Measurements from ENCODE around the gene TBC1D22A.

The TBC1D22A gene

DNA sequence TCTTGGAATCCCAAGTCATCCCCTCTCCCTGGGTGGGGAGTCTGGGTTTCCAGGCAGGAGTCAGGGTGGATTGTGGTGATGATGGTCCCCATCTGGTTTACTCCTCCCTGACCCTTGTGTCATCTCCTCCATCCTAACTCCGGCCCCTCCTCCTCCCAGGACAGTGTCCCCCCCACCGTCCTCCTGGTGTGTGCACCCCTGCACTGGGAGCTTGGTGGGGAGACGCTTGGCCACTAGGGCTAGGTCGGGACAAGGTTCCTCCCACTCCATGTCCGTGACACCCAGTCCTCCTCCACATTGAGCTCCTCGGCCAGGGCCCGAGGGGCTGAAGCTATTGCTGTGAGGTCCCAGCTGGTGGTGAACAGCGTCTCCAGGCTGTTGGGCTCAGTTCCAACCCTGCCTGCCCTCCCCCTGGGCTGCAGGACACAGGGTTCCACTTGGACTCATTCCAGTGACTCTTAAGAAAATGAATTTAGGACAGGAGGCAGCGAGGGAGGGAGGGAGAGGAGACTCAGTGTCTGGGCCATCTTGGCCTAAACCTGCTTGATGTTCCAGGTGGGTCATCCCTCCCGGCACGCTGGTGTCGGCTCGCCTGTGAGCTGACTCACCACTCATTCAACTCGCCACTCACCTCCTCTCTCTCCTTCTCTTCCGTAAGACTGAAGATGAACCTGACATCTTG lies 433.2 kb downstream of the TBC1D22A start:
- no peak for DNase-seq (ENCODE audit: low read depth in 2 of 2, low spot score in 1 of 2)

DNA sequence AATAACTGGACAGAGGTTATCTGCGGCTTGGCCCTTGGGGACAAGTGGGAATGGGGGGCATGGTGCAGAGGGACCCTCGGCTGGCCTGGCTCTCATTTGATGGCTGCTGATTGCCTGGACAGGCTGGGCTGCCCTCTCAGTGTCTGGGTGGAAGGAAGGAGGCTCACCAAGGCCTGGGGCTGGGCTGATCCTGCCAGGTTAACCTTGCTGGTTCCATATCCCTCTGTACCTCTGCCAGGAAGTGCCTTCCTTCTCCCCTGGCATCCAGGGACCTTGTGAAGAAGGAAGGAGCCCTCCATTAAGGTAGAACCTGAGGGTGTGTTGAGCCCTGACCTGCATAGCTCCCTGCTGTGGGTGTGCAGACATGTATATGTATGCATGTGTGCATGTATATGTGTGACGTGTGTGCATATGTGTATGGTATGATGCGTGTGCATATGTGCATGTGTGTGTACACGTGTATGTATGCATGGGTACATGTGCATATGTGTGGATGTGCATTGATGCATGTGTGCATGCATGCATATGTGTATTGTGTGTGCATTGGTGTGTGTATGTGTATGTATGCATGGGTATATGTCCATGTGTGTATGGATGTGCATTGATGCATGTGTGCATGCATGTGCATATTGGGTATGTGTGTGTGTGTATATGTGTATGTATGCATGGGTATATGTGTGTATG lies 433.9 kb downstream of the TBC1D22A start:
- DNase-seq (ENCODE audit: low read depth in 2 of 2, low spot score in 1 of 2), result no peak

DNA sequence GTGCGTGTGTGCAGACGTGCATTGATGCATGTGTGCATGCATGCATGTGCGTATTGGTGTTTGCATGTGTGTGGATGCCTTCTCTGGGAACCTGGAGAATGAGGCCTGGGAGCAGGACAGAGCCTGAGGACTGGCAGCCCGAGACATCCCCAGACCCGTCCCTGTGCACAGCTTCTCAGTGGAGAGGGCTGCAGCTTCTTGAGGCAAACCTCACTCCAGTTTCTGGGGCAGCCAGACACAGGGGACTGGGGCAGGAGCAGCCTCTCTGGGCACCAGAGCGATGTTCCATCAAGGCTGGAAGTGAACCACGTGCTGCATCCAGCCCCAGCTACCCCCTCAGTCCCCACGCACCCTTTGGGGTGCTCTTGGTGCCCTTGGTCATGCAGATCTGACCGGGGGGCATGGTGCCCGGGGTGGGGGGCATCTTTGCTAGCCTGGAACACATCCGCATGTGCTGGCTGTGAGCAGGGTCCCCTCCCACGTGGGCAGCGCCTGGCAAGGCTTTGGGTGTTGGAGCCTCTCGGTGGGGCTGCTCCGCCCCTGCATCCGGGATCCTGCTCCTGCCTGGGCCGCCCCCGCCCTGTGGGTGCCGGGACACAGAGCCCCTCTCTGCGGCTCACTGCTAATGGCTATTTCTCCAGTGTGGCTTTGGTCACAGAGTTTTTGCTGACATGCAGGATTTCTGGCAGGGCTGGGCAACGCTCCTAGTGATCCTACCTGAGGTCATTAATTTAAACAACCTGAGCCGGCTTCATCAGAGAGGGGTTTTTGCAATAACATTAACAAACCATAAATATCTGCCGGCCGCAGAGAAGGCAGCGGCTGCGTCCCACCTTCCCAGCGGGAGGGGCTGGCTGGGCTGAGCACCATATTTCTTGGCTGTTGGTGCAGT lies 434.7 kb downstream of the TBC1D22A start:
- no peak for DNase-seq (ENCODE audit: low read depth in 2 of 2, low spot score in 1 of 2)

DNA sequence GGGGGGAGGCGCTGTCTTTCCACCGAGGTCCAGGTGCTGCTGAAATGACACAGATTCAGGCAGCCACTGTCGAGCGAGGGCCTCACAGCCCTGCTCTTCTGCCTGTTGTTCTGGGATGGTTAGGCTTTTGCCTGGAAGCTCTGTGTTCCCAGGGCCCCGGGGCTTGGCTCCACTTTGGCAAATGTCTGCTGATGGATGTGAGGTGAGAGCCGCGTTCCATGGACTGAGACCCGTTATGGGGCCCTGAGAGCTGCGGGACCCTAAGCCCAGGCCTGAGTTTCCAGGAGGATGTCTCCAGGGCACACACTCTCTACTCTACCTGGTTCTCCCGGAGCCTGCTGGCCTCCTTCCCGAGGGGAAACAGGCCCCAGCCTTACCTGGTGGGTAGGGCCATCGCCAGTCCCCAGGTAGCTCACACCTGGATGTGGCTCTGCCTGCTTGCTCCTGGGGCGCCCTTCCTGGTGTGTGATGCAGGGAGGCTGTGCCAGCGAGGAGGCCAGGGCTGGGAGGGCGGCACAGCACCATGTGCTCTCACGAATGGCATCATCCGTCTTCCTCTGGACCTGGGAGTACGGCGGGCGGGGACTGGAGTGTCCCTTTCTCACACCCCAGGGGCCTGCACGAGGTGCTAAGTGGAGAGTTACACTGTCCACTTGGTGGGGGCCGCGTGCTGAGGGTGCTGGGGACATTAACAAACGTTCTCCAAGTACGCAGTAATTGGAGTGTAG lies 435.5 kb downstream of the TBC1D22A start:
- no peak for DNase-seq (ENCODE audit: low read depth in 2 of 2, low spot score in 1 of 2)

DNA sequence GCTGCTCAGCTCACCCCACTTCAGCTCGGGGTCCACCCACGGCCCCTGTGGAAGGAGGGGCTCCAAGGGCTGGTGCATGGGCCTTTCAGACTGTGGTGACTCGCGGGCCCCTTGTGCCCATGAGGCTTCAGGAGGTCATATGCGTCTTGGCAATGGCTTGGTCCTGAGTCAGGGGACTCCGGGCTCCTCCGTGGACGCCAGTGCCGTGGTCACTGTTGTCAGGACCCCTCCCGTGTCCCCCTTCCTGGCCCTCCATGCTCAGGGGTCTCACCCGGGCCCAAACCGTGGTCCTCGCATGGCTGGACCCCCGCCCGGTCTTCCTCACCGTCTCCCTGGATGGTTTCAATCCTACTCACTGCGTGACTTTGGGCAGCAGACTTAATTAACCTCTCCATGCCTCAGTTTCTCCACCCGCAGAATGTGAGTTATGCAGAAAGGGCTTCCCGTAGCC lies 436.4 kb downstream of the TBC1D22A start:
- DNase-seq (ENCODE audit: low read depth in 2 of 2, low spot score in 1 of 2), result no peak

DNA sequence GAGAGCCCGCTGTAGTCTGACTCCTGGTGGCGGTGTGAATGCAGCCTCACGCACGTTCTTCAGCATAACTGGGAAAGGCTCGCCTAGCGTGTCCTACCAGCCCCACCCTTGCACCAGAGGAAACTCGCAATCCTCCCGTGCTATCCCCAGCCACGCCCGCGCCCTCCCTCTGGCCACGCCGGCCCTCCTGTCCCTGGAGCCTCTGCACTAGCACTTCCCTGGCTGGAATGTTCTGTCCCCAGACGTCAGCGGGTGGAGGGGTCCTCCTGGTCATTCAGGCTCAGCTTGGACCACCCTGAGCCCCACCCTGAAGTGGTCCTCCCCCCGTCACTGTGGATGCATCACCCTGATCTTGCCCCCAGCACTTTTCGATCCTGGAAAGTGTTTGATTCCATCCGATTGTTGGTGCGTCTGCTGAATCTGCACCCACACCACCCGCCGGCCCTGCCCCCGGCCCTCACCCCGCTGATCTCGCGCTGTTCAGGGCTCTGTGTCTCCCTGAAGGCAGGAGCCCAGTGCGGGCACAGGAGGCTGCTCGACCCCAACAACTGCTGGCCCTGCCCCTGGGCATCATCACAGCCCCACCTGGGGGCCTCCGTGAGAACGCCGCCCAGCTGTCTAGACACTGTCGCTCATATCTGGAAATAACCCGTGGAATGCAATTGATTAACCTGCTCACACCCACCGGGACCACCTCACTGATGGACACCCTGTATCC lies 437.0 kb downstream of the TBC1D22A start:
- no peak for DNase-seq (ENCODE audit: low read depth in 2 of 2, low spot score in 1 of 2)

DNA sequence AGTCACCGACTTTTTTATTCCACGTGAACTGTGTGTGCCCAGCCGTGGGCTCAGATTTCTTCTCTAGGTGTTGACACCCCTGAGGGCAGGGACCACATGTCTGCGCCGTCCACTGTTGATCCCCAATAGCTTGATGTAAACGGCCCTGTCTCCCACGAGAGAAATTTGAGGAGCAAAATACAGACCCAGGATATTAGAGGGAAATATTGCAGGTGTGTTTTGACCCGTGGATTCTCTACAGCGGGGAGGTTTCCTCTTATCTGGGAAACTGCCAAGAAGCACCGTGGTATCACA lies 437.5 kb downstream of the TBC1D22A start:
- DNase-seq (ENCODE audit: low read depth in 2 of 2, low spot score in 1 of 2), result no peak

DNA sequence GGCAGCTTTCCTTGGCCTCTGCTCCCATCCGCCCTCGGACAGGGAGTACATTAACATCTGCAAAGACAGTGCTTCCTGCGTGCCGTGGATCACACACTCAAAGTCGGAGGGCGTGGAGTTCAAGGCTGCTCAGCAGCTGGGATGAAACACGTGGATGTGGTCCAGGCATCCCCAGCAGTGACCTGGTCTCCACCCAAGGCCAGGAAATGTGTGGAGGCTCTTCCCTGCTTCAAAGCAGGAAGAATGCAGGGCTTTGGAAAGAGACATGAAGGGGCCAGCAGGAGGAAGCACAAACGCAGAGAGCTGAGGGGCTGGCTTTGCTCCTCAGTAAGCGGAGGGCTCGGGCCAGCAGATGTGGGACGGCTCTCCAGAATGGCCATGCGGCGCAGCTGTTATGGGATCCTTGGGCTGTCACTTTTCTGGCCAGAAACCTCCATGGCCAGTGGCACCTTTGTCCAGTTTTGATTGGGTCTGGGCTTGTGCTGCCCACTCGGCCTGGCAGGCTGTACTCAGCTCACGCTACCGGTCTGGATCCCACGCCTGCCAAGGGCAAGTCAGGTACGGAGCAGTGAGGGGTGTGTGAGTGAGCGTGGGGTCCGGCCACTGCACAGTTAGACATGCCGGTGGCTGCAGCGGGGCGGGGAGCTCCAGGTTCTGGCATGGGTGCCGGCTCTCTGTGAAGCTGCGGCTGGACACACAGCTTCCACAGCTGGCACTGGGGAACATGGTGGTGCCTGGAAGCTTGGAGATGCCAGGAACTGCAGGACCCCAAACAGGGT lies 438.0 kb downstream of the TBC1D22A start:
- no peak for DNase-seq (ENCODE audit: low read depth in 2 of 2, low spot score in 1 of 2)

DNA sequence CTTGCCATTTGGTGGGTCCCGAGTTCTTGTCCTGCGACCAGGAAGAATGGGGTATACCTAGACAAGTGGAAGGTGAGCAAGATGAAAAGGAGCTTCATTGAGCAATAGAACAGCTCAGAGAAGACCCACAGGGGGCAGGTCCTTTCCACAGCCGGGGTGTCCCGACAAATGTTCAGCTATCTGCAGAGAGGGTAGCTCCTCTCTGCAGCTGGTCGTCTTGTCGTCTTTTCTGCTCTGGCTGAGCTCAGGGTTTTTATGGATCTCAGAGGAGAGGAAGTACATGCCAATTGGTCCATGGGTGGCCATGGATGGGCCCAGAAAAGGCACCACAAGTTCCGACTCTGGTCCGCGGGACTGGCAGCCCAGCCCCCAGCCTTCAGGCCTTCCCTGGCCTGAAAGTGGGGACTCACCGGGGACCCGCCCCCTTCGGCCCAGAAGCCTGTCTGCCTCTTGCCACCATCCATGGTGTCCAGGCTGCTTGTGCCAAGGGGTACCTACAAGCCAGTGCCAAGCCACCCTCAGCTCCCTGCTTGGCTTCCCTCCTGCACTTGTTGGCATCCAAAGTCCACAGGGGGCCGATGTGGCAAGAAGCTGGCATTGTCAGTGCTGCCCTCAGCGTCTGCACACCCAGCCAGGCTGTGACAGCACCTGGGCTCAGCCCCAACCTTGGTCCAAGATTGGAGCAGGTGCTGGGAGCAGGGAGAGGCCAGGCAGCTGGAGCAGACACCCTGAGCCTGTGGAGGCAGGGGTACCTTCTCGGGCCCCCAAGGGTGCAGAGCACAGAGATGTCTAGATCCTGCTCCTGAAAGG lies 438.9 kb downstream of the TBC1D22A start:
- DNase-seq (ENCODE audit: low read depth in 2 of 2, low spot score in 1 of 2), result no peak

DNA sequence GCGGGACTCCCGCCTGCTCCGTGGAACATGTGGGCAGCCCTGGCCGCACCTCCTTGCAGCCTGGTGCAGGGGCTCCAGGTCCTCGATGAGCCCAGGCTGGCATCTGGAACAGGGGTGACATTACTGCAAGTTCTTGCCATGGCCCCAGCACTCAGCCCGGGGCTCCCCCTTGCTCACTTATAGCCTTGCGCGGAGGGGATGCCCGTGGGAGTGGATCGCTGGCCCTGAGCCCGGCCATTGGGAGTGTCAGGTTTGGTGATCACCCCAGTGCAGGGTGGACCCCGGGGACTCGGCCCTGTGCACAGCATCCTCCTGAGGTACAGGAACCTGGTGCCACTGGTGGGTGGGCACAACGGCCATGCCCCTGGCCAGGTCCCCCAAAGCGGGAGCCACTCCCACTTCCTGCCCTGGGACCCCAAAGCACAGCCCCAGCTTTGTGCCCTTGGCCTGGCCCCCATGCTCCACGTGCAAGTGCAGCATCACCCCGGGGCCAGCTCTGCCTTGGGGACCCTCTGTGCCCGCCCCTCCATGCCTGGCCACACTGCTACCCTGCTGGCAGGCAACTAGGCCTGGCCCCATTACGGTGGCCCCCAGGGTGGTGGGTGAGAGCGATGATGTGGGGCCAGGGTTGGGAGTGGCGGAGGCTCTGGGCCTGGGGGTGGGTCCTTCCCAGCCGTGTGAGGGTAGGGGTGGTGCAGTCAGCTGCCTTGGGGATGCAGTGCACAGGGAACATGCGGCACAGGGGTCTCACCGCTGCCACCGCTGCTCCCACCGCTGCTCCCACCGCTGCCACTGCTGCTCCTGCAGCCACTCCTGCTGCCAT lies 439.8 kb downstream of the TBC1D22A start:
- DNase-seq (ENCODE audit: low read depth in 2 of 2, low spot score in 1 of 2), result no peak

DNA sequence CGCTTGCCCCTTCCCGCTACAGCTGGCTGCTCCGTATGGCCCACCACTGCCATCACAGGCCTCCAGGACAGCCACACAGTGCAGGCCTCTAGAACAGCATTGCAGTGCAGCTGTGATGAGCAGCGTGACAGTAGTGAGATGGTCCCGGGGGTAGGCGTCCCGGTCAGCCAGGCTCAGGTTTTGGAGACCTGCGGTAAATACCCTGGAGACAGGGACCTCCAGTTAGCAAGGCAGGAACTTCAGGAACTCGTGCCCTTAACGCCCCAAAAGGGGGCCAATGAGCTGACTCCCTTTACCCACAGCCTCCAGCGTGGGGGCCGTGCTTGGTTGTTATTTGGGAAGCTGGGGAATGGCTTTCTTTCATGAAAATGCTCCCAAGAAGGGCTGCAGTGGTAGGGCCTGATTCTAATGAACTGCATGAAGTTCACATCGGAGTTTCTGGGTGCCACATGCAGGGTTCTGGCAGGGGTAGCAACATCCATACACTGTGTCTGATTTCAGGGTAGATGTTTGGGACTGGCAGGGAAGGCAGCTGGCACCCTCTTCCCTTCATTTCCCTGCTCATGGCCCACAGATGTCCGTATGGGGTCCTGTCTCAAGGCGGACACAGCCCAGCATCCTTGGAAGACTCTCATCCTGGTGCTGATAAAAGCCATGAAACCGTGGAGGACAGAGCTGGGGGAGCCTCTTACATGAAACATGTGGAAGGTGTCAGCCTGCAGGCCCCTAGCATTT lies 440.5 kb downstream of the TBC1D22A start:
- no peak for DNase-seq (ENCODE audit: low read depth in 2 of 2, low spot score in 1 of 2)

DNA sequence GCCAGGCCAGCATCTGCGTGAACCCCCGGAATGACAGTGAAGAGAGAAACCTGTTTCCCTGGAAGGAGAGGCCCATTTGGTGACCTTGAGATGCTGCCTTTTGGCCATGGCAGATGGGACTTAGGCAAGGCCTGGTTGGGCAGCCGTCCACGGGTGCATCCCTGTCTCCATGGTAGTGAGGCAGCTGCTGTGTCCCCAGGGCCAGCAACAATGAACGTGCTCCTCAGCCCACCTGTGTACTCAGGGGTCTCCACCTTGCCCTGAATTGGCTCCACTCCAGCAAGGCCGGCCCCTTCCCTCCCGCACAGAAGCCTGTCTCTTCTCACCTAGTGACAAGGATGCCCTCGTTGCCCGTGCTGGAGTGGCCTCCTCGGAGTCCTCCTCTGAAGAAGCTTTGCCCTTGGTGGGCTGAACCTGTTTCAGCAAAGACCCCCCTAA lies 441.1 kb downstream of the TBC1D22A start:
- DNase-seq (ENCODE audit: low read depth in 2 of 2, low spot score in 1 of 2), result no peak

DNA sequence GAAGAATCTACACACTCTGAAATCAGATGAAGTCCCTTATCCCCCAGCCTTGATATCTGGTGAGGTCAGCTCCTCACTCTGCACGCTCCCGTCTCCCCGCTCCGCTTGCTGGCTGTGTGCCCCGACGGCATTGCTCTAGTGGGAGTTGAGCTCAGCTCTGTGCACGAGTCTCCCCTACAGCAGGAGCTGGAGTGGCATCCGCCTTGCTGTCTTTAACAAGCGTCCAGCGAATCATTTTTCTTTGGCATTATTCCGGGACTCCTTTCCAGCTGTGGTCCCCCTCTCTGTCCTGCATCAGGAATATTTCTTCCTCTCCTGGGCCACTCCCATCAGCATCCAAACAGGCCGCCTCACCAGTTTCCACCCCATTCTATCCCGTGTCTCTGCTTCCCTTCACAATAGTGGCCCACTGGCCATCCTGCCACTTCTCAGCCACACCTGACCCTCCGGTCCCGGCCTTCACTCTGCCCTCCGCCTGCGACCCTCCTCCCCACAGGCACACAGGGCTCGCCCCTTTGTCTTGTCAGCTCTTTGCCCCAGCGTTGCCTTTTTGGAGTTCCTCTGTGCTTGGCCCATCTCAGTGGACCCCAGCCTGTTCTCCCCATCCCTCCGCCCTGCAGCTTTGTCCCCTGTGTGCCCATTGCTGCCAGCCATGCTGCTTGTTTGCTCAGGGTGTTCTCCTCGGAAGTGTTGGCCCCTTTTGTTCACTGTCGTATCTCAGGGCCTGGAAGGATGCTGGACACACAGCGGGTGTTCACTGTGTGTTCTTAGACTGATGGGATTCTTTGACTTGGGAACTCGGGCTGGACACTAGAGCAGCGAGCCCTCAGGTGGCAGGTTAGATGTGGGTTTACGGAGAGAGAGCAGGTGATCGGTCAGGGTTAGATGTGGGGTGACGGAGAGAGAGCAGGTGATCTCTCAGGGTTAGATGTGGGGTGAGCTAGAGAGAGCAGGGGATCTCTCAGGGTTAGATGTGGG lies 441.8 kb downstream of the TBC1D22A start:
- no peak for DNase-seq (ENCODE audit: low read depth in 2 of 2, low spot score in 1 of 2)

DNA sequence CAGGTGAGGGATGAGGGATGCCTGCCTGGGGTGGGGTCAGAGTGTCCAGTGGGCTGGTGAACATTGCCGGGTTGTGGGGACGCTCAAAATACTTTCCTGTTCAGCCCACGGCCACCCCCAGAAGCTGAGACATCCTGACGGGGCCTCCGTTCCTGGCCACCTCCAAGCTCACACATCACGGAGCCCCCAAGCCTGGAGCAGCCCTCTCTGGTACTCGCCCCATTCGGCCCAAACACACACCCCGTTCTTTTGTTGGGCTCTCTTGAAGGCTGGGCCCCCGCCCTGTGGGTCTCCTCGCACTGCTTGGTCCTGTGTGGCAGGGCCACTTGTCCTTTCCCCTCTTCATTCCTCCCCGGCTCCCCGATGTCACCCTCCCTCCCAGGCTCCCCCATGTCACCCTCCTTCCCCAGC lies 442.6 kb downstream of the TBC1D22A start:
- no peak for DNase-seq (ENCODE audit: low read depth in 2 of 2, low spot score in 1 of 2)

DNA sequence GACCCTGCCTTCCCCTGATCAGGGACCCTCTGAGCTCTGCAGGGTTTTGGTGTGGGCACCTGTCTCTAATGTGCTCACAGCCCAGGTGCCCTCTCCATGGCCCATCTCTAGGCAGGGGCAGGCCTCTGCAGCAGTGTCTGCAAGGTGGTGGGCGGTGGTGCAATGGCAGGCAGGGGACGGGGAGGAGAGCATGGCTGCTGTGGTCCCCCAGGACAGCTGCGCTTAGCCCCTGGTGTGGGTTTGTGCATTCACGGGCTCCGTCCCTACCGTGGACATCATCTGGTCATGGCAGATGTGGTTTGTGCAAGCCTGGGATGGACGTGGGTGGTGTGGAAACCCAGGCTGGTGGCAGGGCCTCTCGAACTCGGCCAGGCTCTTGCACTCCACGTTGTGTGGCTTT lies 443.1 kb downstream of the TBC1D22A start:
- no peak for DNase-seq (ENCODE audit: low read depth in 2 of 2, low spot score in 1 of 2)

DNA sequence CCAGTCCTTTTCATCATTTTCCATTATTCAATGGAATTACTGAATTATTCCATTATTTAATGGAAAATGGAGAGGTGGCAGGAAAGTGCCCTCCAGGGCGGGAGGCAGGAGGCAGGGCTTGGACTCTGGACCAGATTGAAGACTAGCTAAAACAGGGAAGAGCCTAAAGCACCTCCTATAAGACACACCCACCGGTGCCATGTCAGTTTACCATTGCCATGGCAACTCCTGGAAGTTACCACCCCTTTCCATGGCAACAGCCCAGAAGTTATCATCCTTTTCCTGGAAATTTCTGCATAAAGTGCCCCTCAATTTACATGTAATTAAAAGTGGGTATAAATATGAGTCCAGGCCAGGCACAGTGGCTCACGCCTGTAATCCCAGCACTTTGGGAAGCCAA lies 443.7 kb downstream of the TBC1D22A start:
- DNase-seq (ENCODE audit: low read depth in 2 of 2, low spot score in 1 of 2), result no peak

Data from stimulated activated CD8-positive, alpha-beta memory T cell treated with anti-CD3 and anti-CD28 coated beads, Interleukin-4, amount 100 ng/mL, for 1 hour (primary cell).